Measurements from ENCODE around the gene RFX2. TPM values are rescaled to one million over a fixed set of nuclear protein-coding genes. Genes with fewer than 3 reads are reported as not detected.

The RFX2 gene
- total RNA-seq, 1 donor from 2014 or later: 4.2 TPM

GRCh38 chr19:6098574-6098973 lies 11.7 kb downstream of the RFX2 start:
- TF ChIP-seq, protein P1, sequence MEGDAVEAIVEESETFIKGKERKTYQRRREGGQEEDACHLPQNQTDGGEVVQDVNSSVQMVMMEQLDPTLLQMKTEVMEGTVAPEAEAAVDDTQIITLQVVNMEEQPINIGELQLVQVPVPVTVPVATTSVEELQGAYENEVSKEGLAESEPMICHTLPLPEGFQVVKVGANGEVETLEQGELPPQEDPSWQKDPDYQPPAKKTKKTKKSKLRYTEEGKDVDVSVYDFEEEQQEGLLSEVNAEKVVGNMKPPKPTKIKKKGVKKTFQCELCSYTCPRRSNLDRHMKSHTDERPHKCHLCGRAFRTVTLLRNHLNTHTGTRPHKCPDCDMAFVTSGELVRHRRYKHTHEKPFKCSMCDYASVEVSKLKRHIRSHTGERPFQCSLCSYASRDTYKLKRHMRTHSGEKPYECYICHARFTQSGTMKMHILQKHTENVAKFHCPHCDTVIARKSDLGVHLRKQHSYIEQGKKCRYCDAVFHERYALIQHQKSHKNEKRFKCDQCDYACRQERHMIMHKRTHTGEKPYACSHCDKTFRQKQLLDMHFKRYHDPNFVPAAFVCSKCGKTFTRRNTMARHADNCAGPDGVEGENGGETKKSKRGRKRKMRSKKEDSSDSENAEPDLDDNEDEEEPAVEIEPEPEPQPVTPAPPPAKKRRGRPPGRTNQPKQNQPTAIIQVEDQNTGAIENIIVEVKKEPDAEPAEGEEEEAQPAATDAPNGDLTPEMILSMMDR (conservative IDR thresholded peaks at IDR 0.05; ENCODE audit: low read depth, low read length): no peak

GRCh38 chr19:6097911-6098310 lies 12.4 kb downstream of the RFX2 start:
- no peak overlapping the region for H3K4me3 ChIP-seq (ENCODE audit: low read depth, low read length)
- no peak for DNase-seq (ENCODE audit: low read depth)
- TF ChIP-seq, protein P1 (conservative IDR thresholded peaks at IDR 0.05; ENCODE audit: low read depth, low read length): no peak

More at GRCh38 chr19:6098574-6098973, 11.7 kb downstream of the RFX2 start:
- DNase-seq (ENCODE audit: low read depth): no peak
- H3K4me3 ChIP-seq (ENCODE audit: low read depth, low read length): no peak overlapping the region

DNA sequence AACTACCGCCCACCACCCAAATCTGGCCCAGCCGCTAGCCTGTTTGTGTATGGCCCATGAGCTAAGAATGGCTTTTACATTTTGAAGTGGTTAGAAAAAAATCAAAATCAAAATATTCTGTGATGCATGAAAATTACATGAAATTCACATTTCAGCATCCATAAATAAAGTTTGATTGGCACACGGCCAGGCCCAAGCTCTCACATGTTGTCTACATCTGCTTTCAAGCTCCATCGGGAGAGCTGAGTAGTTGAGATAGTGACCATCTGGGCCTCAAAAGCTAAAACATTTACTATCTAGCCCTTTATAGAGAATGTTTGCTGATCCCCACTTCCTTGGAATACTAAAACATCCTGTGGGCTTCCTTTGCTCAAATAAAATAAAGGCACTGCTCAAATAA lies 14.5 kb downstream of the RFX2 start:
- no peak overlapping the region for H3K4me3 ChIP-seq (ENCODE audit: low read depth, low read length)
- DNase-seq (ENCODE audit: low read depth): no peak
- TF ChIP-seq, protein P1 (conservative IDR thresholded peaks at IDR 0.05; ENCODE audit: low read depth, low read length): no peak

DNA sequence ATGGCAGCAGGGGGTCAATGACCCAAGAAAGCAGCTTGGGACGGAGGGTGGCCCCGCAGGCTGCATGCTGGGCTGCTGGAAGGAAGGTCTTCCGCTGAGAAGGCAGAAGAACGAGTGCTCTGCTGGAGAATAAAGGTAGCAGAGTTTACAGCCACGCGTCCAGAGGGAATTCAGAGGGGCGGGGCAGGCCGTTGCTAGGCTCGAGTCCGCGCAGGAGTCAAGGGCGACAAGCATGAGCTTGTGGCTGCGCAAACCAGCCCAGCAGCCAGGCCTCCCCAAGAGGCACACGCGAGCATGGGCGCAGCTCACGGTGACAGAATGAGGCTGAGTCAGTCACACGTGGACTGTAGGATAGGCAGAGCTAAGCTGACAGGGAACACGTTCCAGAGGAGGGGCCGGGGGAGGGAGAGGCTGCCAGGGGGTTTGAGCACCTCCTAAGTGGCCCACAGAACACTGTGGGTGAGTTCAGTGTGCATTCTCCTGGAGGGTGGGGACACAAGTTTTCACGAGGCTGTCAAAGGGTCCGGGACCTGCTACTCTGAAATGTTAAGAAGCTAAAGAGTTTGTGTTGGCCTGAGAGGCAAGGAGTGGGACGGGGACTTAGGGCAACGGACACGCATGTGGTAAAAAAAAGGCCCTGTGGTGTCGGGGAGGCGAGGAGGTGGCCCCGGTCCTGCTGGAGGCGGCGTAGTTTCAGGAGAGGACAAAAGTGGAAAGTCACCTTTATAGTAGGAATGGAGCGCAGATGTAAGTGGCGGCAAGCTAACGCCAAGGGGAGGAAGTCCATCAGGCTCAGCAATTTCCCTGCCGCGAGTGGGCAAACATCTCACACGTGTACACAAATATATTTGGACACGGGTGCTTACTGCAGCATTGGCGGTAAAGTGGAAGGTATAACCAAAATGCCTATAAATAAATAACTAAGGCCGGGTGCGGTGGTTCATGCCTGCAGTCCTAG lies 17.7 kb downstream of the RFX2 start:
- peak overlapping the region; percentile 50 for H3K4me3 ChIP-seq (ENCODE audit: low read depth, low read length)
- TF ChIP-seq, protein P1 (conservative IDR thresholded peaks at IDR 0.05; ENCODE audit: low read depth, low read length): no peak
- DNase-seq (ENCODE audit: low read depth): peak; percentile 59

DNA sequence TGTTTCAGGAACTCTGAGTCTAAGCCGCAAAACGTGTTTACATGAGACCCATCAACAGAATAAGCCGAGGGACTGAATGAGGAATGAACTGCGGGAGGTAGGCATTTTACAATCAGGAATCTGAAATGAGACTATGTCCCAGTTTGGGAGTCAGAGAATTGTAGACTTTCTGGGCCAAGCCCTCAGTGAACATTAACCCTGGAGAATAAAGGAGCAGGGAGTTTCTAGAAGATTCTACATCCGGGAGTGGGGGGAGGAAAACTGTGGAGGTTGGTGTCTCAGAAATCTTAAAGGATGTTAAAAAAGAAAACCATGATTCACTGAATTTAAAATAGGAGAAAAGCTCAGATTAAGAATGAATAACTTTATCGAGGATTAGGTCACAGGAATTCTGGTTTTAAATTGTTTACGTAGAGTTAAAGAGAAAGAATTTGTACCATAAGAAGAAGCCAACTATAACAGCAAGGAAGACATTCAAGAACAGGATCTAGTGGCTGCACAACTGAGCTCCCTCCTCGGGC lies 18.5 kb downstream of the RFX2 start:
- no peak for DNase-seq (ENCODE audit: low read depth)
- peak overlapping the region; percentile 50 for H3K4me3 ChIP-seq (ENCODE audit: low read depth, low read length)
- TF ChIP-seq, protein P1 (conservative IDR thresholded peaks at IDR 0.05; ENCODE audit: low read depth, low read length): no peak

DNA sequence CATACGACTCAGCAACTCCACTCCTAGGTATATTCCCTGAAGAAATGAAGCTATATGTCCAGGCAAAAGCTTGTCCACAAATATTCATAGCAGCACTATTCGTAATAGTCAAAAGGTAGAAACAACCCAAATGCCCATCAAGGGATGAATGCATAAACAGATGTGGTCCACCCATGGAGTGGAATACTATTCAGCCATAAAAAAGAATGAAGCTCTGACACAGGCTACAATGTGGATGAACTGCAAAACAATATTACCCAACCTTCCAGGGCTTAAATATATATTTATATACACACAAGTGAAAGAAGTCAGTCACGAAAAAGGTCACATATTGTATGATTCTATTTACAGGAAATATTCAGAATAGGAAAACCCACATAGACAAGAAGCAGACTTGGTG lies 19.7 kb downstream of the RFX2 start:
- DNase-seq (ENCODE audit: low read depth): no peak
- H3K4me3 ChIP-seq (ENCODE audit: low read depth, low read length): no peak overlapping the region
- TF ChIP-seq, protein P1 (conservative IDR thresholded peaks at IDR 0.05; ENCODE audit: low read depth, low read length): no peak
